Lung (tissue), 12 donors: ENCODE measurements around the gene TBC1D8. TPM values are rescaled to one million over a fixed set of nuclear protein-coding genes. Genes with fewer than 3 reads are reported as not detected.

Experiments
- ATAC-seq: fragments of 200-7000 bp; cut with Tn5 transposase; one replicate; pipeline ENCODE4 v1.9.1; 2020; ENCODE audit warnings: moderate number of reproducible peaks; ENCODE audit not compliant: insufficient read depth, low FRiP score
- DNase-seq, 3 donors: peaks; one replicate each; pipeline ENCODE4 v3.0.0-alpha.2; 2013 to 2017
- H3K27ac ChIP-seq, 2 donors: one replicate each; pipeline ENCODE4 v1.5.1; 2013; ENCODE audit warnings: mild to moderate bottlenecking in 2 of 2, moderate library complexity in 2 of 2, control low read depth in 1 of 2, inconsistent platforms in 1 of 2, low read depth in 1 of 2, low read length in 1 of 2
- H3K27me3 ChIP-seq, 3 donors: one replicate each; pipeline ENCODE4 v1.5.1; 2013; ENCODE audit warnings: low read length in 2 of 3; ENCODE audit not compliant: control insufficient read depth in 3 of 3, insufficient read depth in 3 of 3
- H3K36me3 ChIP-seq, 4 donors: one replicate each; pipeline ENCODE4 v1.5.1; 2013; ENCODE audit warnings: low read length in 4 of 4, mild to moderate bottlenecking in 1 of 4, moderate library complexity in 1 of 4; ENCODE audit not compliant: control insufficient read depth in 4 of 4, insufficient read depth in 4 of 4
- H3K4me1 ChIP-seq, 5 donors: one replicate each; pipeline ENCODE4 v1.5.1; 2013; ENCODE audit warnings: low read length in 5 of 5, mild to moderate bottlenecking in 2 of 5, moderate library complexity in 1 of 5; ENCODE audit not compliant: control insufficient read depth in 5 of 5, insufficient read depth in 5 of 5
- H3K4me3 ChIP-seq: one replicate; pipeline ENCODE4 v1.5.1; 2013; ENCODE audit warnings: mild to moderate bottlenecking, control low read depth, moderate library complexity
- H3K9ac ChIP-seq, 2 donors: one replicate each; pipeline ENCODE4 v1.5.1; 2013; ENCODE audit warnings: low read length in 2 of 2, control low read depth in 1 of 2; ENCODE audit not compliant: insufficient read depth in 1 of 2
- H3K9me3 ChIP-seq, 4 donors: one replicate each; pipeline ENCODE4 v1.5.1; 2013; ENCODE audit warnings: low read length in 3 of 4, mild to moderate bottlenecking in 1 of 4, moderate library complexity in 1 of 4; ENCODE audit not compliant: control insufficient read depth in 4 of 4, insufficient read depth in 3 of 4
- CTCF ChIP-seq: IDR thresholded peaks from 2 replicates; pipeline ENCODE4 v1.5.1; 2012; ENCODE audit warnings: mild to moderate bottlenecking; ENCODE audit errors: control extremely low read depth, extremely low read depth
- WGBS, 2 donors: extraction: QIAGEN DNeasy Blood & Tissue Kit; methylation state at CpG; one replicate each; pipeline ENCODE4 v1.1.7; 2013; 5-methylcytosine and 5-hydroxymethylcytosine counted together
- polyA plus RNA-seq, 2 donors: library from polyadenylated mRNA; stranded (reverse); fragments of 200-250 nt; gene quantifications; one replicate each; pipeline ENCODE4 v1.2.1, GENCODE V29; 2013
- total RNA-seq, 2 donors: library from RNA; depleted of rRNA in 1 of 2; stranded (reverse); fragments of >200 nt in 1 of 2; gene quantifications; one replicate each; pipeline ENCODE4 v1.2.1, GENCODE V29; 2014 to 2021
- donor health status: control.
- donor health status: control.
- donor health status: Bipolar disorder and iron deficiency.
- donor health status: healthy.
- donor health status: DM: yes; HTN: yes; CAD: no.

Gene TBC1D8
- total and polyA plus RNA-seq, 4 donors, result 15.8 to 40.7 (median 29.7) TPM

GRCh38 chr2:100974712-100975520 lies 176.3 kb downstream of the TBC1D8 start:
- Histone ChIP-seq H3K9ac (no peak overlapping the region), H3K4me1 (no peaks in the 10 kb centered on the region), H3K9me3 (no peaks in the 10 kb centered on the region), H3K4me3 (no peak overlapping the region), H3K27me3 (no peaks in the 10 kb centered on the region), H3K36me3 (peaks cover 0 to 33% (median 3%) of the 10 kb centered on the region in 4 donors), H3K27ac (no peak overlapping the region)
- no peak for TF ChIP-seq CTCF
- DNase-seq (no peak), ATAC-seq (no peak)
- WGBS, 2 donors, result 92 to 93% methylated on average over 22 of the region's 22 CpGs

DNA sequence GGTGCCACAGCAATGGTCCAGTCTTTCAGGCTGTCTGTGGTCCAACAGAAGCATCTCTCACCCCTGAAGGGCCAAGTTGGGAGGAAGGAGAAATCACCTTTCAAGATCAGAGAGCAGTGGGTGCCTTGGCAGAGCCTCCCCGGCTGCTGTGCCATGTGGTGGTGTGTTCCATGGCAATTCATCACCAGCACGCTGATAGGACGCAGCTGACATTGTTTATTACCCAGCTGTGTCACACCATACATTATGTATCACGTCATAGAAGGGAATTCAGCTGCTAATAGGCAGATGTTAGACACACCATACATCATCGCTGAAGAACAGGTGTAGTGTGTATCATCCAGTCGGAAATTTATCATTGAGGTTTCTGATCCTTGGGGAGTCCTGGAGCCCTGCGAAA lies 178.7 kb downstream of the TBC1D8 start:
- DNase-seq (no peak), ATAC-seq (no peak)
- H3K9me3 ChIP-seq, result no peaks in the 10 kb centered on the region
- H3K9ac ChIP-seq, result no peak overlapping the region
- no peak overlapping the region for H3K4me3 ChIP-seq
- TF ChIP-seq CTCF, result no peak
- H3K27me3 ChIP-seq, result no peaks in the 10 kb centered on the region
- no peak overlapping the region for H3K27ac ChIP-seq
- 84 to 86% methylated on average over 7 of the region's 7 CpGs for WGBS, 2 donors
- no peaks in the 10 kb centered on the region for H3K4me1 ChIP-seq
- H3K36me3 ChIP-seq, result peaks cover 0 to 33% (median 4%) of the 10 kb centered on the region in 4 donors

DNA sequence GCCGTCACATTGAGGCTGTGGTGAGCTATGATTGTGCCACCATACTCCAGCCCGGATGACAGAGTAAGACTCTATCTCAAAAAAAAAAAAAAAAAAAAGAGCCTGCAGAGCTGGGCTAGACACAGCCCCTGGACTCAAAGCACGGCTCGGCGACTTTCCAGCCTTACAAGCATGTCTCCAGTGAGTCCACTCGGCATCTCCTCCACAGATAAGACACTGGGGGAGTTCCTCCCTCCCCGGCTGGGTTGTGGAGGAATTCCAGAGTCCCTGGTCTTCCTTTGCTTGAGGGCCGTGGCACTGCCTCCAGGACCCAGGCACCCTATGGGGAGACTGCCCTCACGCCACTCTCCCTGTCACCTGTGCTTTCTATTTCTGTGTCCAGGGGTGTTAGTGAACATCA lies 180.0 kb downstream of the TBC1D8 start:
- TF ChIP-seq CTCF, result no peak
- Histone ChIP-seq H3K36me3 (peaks cover 0 to 30% (median 4%) of the 10 kb centered on the region in 4 donors), H3K27ac (no peak overlapping the region), H3K4me3 (no peak overlapping the region), H3K27me3 (no peaks in the 10 kb centered on the region), H3K4me1 (no peaks in the 10 kb centered on the region), H3K9ac (no peak overlapping the region), H3K9me3 (no peaks in the 10 kb centered on the region)
- DNase-seq, result no peak
- ATAC-seq, result no peak
- 95 to 99% methylated on average over 9 of the region's 9 CpGs for WGBS, 2 donors
